Measurements from ENCODE around the gene MAST2.

DNA sequence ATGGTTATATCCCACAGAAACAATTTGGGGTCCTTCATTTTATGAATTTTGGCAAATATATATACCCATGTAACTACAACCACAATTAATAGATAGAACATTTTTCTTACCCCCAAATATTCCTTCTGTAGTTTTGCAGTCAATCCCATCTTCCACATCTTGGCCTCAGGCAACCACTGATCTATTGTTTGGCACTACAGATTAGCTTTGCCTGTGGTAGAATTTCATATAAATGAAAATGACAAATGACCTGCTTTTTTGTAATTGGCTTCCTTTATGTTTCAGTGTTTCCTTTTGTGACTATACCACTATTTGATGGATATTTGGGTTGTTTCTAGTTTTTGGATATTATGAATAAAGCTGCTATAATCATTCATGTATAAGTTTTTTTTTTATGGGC lies 91.5 kb downstream of the MAST2 start:
- no peak for TF ChIP-seq EZH2 (IDR thresholded peaks at IDR 0.05; ENCODE audit: borderline replicate concordance, low read depth, low read length, poor library complexity, severe bottlenecking)
- TF ChIP-seq, protein P1, sequence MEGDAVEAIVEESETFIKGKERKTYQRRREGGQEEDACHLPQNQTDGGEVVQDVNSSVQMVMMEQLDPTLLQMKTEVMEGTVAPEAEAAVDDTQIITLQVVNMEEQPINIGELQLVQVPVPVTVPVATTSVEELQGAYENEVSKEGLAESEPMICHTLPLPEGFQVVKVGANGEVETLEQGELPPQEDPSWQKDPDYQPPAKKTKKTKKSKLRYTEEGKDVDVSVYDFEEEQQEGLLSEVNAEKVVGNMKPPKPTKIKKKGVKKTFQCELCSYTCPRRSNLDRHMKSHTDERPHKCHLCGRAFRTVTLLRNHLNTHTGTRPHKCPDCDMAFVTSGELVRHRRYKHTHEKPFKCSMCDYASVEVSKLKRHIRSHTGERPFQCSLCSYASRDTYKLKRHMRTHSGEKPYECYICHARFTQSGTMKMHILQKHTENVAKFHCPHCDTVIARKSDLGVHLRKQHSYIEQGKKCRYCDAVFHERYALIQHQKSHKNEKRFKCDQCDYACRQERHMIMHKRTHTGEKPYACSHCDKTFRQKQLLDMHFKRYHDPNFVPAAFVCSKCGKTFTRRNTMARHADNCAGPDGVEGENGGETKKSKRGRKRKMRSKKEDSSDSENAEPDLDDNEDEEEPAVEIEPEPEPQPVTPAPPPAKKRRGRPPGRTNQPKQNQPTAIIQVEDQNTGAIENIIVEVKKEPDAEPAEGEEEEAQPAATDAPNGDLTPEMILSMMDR (conservative IDR thresholded peaks at IDR 0.05; ENCODE audit: low read depth, low read length): no peak

Data from A673 (cell line).